Adipocyte (in vitro differentiated cells): Measurements from ENCODE around the gene EDAR.
A peak's percentile ranks its signal among the peaks of the same experiment; 100 is the strongest.

Experiments used
- DNase-seq: peaks from one replicate; pipeline ENCODE4 v3.0.0-alpha.2; 2015; ENCODE audit warnings: low read depth
- H3K27me3 ChIP-seq: replicated peaks from 2 replicates; pipeline ENCODE4 v1.7.0; 2013; ENCODE audit warnings: mild to moderate bottlenecking, low read length, moderate library complexity; ENCODE audit not compliant: control insufficient read depth, insufficient read depth
- H3K36me3 ChIP-seq: 2 replicates; pipeline ENCODE4 v1.7.0; 2013; ENCODE audit warnings: low read length, mild to moderate bottlenecking, moderate library complexity; ENCODE audit not compliant: control insufficient read depth, insufficient read depth, severe bottlenecking
- H3K4me1 ChIP-seq: 2 replicates; pipeline ENCODE4 v1.7.0; 2013; ENCODE audit warnings: mild to moderate bottlenecking, low read length, moderate library complexity; ENCODE audit not compliant: control insufficient read depth, insufficient read depth
- H3K4me3 ChIP-seq: 2 replicates; pipeline ENCODE4 v1.7.0; 2013; ENCODE audit warnings: mild to moderate bottlenecking, low read length, moderate library complexity
- H3K9ac ChIP-seq: 2 replicates; pipeline ENCODE4 v1.7.0; 2013; ENCODE audit warnings: mild to moderate bottlenecking, low read length, moderate library complexity
- H3K9me3 ChIP-seq: 2 replicates; pipeline ENCODE4 v1.7.0; 2013; ENCODE audit warnings: mild to moderate bottlenecking, low read length, moderate library complexity; ENCODE audit not compliant: control insufficient read depth

Gene EDAR

GRCh38 chr2:109000738-109001137 is 11.7 kb upstream of the EDAR start:
- Histone ChIP-seq H3K9ac (no peak overlapping the region), H3K27me3 (peaks cover 46% of the 10 kb centered on the region), H3K4me1 (peaks cover 17% of the 10 kb centered on the region), H3K4me3 (no peak overlapping the region), H3K36me3 (no peaks in the 10 kb centered on the region), H3K9me3 (peaks cover 1% of the 10 kb centered on the region)
- DNase-seq = no peak

GRCh38 chr2:108998911-108999310 is 9.9 kb upstream of the EDAR start:
- no peaks in the 10 kb centered on the region for H3K36me3 ChIP-seq

GRCh38 chr2:108994178-108994577 is 5.2 kb upstream of the EDAR start:
- H3K4me1 ChIP-seq = peaks cover 8% of the 10 kb centered on the region
- no peak for DNase-seq
- H3K9ac ChIP-seq = no peak overlapping the region
- peaks cover 53% of the 10 kb centered on the region for H3K27me3 ChIP-seq
- H3K4me3 ChIP-seq = no peak overlapping the region
- H3K9me3 ChIP-seq = peaks cover 5% of the 10 kb centered on the region
- H3K36me3 ChIP-seq = no peaks in the 10 kb centered on the region

More at GRCh38 chr2:108998911-108999310, 9.9 kb upstream of the EDAR start:
- peaks cover 5% of the 10 kb centered on the region for H3K9me3 ChIP-seq
- peak; percentile 49 for DNase-seq
- peaks cover 12% of the 10 kb centered on the region for H3K4me1 ChIP-seq
- peaks cover 43% of the 10 kb centered on the region for H3K27me3 ChIP-seq
- H3K9ac ChIP-seq = no peak overlapping the region
- no peak overlapping the region for H3K4me3 ChIP-seq

GRCh38 chr2:108993095-108993937 is 4.3 kb upstream of the EDAR start:
- no peak for DNase-seq
- Histone ChIP-seq H3K27me3 (peaks cover 61% of the 10 kb centered on the region), H3K9me3 (peaks cover 5% of the 10 kb centered on the region), H3K4me1 (no peaks in the 10 kb centered on the region), H3K9ac (no peak overlapping the region), H3K36me3 (no peaks in the 10 kb centered on the region), H3K4me3 (no peak overlapping the region)

GRCh38 chr2:108988076-108988795 is 784 bp downstream of the EDAR start:
- peaks cover 3% of the 10 kb centered on the region for H3K4me1 ChIP-seq

GRCh38 chr2:108986916-108987510 is 2.0 kb downstream of the EDAR start:
- H3K9me3 ChIP-seq = peaks cover 9% of the 10 kb centered on the region
- no peak for DNase-seq
- H3K4me3 ChIP-seq = no peak overlapping the region
- no peaks in the 10 kb centered on the region for H3K36me3 ChIP-seq
- H3K4me1 ChIP-seq = peaks cover 3% of the 10 kb centered on the region
- no peak overlapping the region for H3K9ac ChIP-seq
- H3K27me3 ChIP-seq = peaks cover 89% of the 10 kb centered on the region

More at GRCh38 chr2:108988076-108988795, 784 bp downstream of the EDAR start:
- H3K27me3 ChIP-seq = peaks cover 81% of the 10 kb centered on the region
- no peak overlapping the region for H3K4me3 ChIP-seq
- no peak for DNase-seq
- peaks cover 9% of the 10 kb centered on the region for H3K9me3 ChIP-seq
- H3K9ac ChIP-seq = no peak overlapping the region
- no peaks in the 10 kb centered on the region for H3K36me3 ChIP-seq

- H3K4me1 ChIP-seq = peaks cover 3% of the 10 kb centered on the region
- H3K9ac ChIP-seq = no peak overlapping the region
- H3K9me3 ChIP-seq = peaks cover 9% of the 10 kb centered on the region
- no peak for DNase-seq
- no peak overlapping the region for H3K4me3 ChIP-seq
- H3K36me3 ChIP-seq = no peaks in the 10 kb centered on the region
- peaks cover 93% of the 10 kb centered on the region for H3K27me3 ChIP-seq
These were observed 5.4 kb downstream of the EDAR start for GRCh38 chr2:108983610-108984009.

- Histone ChIP-seq H3K27me3 (peaks cover 93% of the 10 kb centered on the region), H3K9ac (no peak overlapping the region), H3K4me1 (peaks cover 3% of the 10 kb centered on the region), H3K9me3 (peaks cover 9% of the 10 kb centered on the region), H3K4me3 (no peak overlapping the region), H3K36me3 (no peaks in the 10 kb centered on the region)
- no peak for DNase-seq
These were observed 6.0 kb downstream of the EDAR start for GRCh38 chr2:108983061-108983460.

- H3K4me1 ChIP-seq = no peaks in the 10 kb centered on the region
- no peak overlapping the region for H3K4me3 ChIP-seq
- H3K9ac ChIP-seq = no peak overlapping the region
- peaks cover 91% of the 10 kb centered on the region for H3K27me3 ChIP-seq
- peaks cover 9% of the 10 kb centered on the region for H3K9me3 ChIP-seq
- no peaks in the 10 kb centered on the region for H3K36me3 ChIP-seq
- peak; percentile 13 for DNase-seq
These were observed 6.8 kb downstream of the EDAR start for GRCh38 chr2:108982259-108982679.

- H3K27me3 ChIP-seq = peaks cover 87% of the 10 kb centered on the region
- no peak for DNase-seq
These were observed 7.2 kb downstream of the EDAR start for GRCh38 chr2:108981846-108982245.

GRCh38 chr2:108980076-108980475 is 8.9 kb downstream of the EDAR start:
- Histone ChIP-seq H3K27me3 (peaks cover 77% of the 10 kb centered on the region), H3K36me3 (no peaks in the 10 kb centered on the region), H3K9ac (no peak overlapping the region), H3K4me1 (no peaks in the 10 kb centered on the region), H3K4me3 (no peak overlapping the region), H3K9me3 (peaks cover 4% of the 10 kb centered on the region)
- no peak for DNase-seq

More at GRCh38 chr2:108981846-108982245, 7.2 kb downstream of the EDAR start:
- peaks cover 9% of the 10 kb centered on the region for H3K9me3 ChIP-seq
- no peaks in the 10 kb centered on the region for H3K4me1 ChIP-seq
- H3K4me3 ChIP-seq = no peak overlapping the region
- no peak overlapping the region for H3K9ac ChIP-seq
- no peaks in the 10 kb centered on the region for H3K36me3 ChIP-seq
